ENCODE data around the gene TEKT5.

TEKT5 gene

GRCh38 chr16:10607157-10607556 is 87.6 kb downstream of the TEKT5 start:
- DNase-seq = no peak

DNA sequence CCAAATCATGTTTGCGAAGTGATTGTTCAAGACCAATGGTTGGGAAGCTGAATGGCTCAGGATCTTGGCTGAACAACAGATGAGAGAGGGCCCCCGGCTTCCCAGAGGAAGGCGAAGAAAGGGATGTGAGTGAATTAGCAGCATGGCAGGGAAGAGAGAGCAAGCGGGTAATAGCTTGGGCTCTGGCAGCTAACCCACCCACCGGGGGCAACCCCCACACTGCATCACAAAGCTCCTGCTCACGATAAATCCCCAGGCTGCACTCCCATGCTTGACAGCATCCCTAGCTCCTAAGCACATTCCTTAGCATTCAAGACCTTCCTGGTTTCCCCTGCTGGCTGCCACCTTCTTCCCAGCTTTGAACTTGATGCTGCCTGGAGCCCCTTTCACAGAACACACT is 88.1 kb downstream of the TEKT5 start:
- no peak for DNase-seq

DNA sequence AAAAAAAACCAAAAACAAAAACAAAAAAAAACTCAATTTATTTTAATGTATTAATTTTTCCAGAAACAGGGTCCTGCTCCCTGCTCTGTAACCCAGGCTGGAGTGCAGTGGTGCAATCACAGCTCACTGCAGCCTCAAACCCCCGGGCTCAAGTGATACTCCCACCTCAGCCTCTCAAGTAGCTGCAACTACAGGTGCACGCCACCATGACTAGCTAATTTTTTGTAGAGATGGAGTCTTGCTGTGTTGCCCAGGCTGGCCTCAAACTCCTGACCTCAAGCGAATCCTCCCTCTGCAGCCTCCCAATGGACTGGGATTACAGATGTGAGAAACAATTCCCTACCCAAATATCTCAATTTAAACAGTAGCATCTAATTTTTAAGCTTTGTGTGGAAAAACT is 89.1 kb downstream of the TEKT5 start:
- DNase-seq = no peak

- no peak for DNase-seq
Measured at GRCh38 chr16:10601444-10602408, 93.0 kb downstream of the TEKT5 start.

GRCh38 chr16:10600782-10601443 is 93.8 kb downstream of the TEKT5 start:
- no peak for DNase-seq

DNA sequence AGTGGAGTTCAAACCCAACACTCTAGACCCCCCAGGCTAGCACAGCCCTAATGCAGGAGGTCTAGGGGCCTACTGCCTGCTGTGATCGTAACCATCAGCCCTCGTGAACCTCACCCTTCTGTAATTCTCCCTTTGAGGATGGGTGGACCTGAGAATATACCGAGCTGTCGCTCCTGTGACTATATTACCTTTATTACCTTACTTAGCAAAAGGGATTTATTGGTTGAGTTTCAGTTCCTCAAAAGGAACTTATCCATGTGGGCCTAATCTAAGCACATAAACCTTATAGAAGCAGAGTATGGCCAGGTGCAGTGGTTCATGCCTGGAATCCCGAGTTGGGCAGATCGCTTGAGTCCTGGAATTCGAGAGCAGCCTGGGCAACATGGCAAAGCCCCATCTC is 95.1 kb downstream of the TEKT5 start:
- DNase-seq = no peak

- no peak for DNase-seq
Measured at GRCh38 chr16:10598157-10598556, 96.6 kb downstream of the TEKT5 start.

- DNase-seq = no peak
Measured at GRCh38 chr16:10597187-10597601, 97.5 kb downstream of the TEKT5 start.

- DNase-seq = no peak
Measured at GRCh38 chr16:10594312-10594950, 100.3 kb downstream of the TEKT5 start.

DNA sequence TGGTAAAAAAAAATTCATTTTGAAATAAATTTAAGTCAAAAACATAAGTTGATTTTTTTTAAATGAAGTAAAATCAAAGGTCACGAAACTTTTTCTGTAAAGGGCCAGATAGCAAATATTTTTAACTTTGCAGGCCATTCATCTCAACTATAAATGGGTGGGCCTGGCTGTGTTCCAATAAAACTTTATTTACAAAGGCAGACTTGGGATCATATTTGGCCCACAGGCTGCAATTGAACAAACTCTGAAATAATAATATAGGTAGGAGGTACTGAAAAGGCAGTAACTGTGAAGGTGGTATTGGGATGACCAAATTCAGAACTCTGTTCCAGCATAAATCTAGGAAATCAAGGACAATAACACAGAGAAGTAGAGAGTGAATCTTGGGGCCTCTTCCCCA is 102.1 kb downstream of the TEKT5 start:
- no peak for DNase-seq

- no peak for DNase-seq
Measured at GRCh38 chr16:10590342-10590741, 104.4 kb downstream of the TEKT5 start.

- DNase-seq = no peak
Measured at GRCh38 chr16:10589109-10589508, 105.6 kb downstream of the TEKT5 start.

GRCh38 chr16:10587622-10588021 is 107.1 kb downstream of the TEKT5 start:
- DNase-seq = no peak

DNA sequence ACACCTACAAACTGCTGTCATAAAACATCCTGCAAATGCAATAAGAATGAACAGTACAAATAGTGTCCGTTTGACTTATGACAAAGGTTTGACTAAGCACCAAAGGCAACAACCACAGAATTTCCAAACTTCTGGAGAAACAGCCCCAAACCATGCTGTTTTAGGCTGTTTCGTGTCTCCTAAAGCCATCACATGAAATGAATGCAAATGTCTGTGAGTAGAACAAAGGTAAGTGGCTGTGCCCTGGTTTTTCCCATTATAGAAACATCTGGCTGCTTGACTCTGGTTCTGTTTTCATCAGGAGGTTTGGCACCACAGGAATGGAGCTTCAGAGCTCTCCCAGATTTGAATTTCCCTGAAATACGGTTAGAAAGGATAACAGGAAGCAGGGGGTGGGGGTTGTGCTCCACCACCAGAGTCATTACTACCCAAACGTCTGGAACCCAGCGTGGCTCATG is 109.7 kb downstream of the TEKT5 start:
- DNase-seq = no peak

- no peak for DNase-seq
Measured at GRCh38 chr16:10583269-10583668, 111.5 kb downstream of the TEKT5 start.

GRCh38 chr16:10581507-10581906 is 113.2 kb downstream of the TEKT5 start:
- DNase-seq = no peak

DNA sequence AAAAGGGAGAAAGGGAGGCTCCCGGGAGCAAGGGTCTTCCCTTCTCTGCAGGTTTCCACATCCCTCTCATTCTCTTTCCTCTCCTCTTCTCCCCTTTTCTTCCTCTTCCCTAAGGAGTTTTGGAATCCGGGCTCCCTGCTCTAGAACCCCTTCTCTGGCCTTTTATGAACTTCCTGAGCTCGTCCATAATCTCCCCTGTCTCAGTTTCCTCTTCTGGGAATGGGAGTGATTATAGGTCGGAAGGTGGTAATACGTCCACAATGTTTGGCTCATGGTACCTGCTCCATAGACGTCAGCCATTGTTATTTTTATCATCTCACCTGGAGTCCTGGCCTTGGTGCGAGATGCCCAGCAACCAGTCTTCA is 113.9 kb downstream of the TEKT5 start:
- no peak for DNase-seq

DNA sequence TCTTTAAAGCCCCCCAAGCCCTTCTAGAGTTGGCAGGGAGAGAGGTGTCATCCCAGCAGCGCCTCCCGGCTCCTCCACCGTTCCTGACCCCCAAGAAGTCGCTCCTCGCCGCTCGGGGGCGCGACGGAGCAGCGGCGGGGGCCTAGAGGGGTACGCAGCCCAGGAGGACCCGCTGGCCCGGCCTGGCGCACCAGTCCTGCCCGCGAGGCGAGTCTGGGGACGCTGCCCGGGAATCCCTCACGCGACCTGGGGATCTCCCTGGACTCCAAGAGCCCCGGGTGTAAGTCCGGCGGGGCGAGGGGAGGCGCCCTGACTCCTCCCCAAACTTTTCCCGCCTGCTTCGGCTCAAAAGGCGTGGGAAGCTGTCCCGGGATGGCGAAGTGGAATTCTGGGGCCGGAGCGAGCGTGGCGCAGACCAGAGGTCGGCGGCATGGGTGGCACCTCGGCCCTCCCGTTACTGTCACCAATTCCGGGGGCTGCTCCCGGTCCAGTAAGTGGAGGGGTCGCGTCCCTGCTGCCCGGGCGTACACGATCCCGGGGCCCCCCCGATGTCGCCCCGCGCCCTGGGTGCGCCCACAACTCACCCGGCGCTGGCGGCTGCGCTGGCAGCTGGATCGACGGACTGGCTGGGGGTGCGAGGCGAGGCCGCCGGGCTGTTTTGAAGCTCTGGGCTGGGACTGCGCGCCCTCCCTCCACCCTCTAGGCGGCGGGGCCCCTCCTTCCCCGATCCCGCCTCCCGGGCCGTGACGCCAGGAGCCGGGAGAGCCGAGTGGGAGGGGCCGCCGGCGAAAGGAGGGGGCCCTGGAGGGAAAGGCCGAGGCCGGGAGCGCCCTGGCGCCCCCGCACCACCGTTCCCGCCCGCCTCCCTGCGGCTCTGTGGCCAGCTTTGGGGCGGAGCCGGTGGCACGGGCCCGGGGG is 114.5 kb downstream of the TEKT5 start, which contains the start of gene EMP2:
TSS of gene EMP2 (minus strand) at position 634 of the 918 bp plus-strand sequence. CDS start 32,981 bp downstream, outside the sequence.
- peak; percentile 52 for DNase-seq

GRCh38 chr16:10579575-10579964 is 115.2 kb downstream of the TEKT5 start:
- no peak for DNase-seq

DNA sequence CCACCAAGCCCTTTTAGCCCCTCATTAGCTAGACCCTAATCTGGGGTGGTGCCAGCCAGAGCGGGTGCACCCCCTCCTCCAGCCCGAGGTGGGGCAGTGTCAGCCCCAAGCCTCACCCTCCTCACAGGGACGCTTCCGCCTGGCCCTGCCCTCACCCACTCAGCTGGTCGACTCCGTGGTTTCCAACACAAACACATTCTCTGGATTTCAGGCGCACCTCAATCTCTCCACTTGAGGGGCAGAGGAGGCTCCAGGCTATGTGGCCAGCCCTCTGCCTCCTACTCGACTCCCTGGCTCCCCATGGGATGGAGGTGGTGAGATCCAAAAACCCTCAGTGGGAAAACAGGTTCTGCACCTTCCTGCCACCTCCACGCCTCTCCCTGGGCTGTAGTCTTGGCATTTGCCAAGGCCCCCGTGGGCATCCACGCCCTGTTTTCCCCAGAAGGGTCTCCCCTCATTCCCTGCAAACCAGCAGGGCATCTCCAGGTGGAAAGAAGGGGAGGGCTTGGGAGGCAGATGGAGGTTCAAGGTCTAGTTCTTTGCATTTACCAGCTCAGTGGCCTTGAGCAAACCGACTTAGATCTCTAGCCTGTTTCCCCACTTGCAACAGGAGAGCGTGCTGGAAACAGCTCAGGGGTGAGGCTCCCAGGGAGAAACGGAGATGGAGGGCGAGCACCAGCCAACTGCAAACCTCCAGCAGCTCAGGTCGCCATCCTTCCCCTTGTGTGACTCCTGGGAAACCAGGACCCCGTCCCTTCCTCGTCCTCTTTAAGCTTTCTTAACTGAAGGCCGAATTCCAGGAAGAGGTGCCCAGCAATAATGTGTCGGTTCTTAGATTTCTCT is 116.0 kb downstream of the TEKT5 start:
- no peak for DNase-seq
